UCSD-AML1 (cell line): ENCODE data around the gene SLC17A2.

Experiments used
- DNase-seq: peaks from one replicate; lab custom pipeline; 2025; ENCODE audit not compliant: unreplicated experiment; lab: John Stamatoyannopoulos, UW

The SLC17A2 gene

DNA sequence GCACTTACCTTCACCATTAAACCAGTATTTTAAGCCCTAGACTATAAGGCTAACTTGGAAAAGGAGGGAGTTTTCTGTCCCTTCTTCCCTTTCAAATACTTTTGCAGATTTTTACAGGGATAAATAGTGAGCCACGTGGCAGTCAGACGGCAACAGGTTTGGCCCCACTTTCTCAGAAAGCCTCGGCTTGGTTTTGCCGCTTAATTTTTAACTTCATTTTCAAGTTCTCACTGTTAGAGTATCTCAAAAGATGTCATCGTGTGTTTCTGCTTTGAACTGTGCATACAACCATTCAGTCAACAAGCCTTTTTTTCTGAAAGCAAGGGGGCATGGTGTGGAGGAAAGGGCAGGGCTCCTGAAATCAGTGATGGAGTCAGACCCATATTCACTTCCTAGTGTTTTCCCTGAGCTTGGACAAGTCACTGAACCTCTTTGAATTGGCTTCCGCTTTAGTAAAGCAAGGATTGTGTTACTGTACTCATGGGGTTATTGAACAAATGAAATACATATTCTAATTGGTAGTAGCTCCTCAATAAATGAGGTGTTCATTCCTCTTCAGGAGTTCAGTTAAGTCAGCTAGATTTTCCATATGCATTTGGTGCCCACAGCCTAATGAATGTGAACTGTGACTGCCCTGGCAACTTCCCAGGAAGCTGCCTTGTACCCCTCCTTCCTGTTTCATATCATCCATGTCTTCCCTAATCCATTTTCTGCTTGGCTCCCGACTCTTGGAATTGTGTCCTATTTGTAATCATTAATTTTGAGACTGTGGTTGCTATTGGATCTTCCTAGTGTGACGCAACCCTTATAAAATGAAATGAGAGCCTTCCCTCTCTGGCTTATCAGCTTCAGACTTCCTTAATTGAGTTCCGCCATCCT is at the start of gene SLC17A2:
Gene SLC17A2, minus strand, starts transcription at position 160 of the 879 bp plus-strand sequence. CDS start 4,895 bp downstream, outside the sequence.
- DNase-seq: no peak

- DNase-seq: no peak
Observed at GRCh38 chr6:25975923-25976560, 45.6 kb upstream of the SLC17A2 start.

DNA sequence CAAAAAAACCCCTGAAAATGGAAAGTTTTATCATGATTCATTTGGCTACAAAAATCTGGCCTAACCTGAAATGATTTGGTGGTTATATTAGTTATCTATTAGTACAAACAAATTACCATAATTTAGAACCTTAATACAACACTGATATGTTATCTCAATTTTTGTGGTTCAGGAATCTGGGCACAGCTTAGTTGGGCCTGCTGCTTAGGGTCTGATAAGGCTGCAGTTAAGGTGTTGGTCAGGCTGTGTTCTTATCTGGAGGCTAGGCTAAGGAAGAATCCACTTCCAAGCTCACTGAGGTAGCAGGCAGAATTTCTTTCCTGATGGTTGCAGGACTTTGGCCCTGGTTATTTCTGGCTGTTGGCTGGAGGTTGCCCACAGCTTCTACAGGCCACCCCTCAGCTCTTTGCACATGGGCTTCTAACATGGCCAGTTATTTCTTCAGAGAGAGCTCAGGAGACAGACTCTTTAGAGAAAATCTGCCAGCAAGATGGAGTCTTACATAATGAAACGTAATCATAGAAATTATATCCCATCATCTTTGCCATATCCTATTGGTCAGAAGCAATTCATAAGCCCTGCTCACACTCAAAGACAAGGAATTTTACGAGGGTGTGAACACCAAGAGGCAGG is 43.5 kb upstream of the SLC17A2 start:
- DNase-seq: no peak

- DNase-seq: no peak
Observed at GRCh38 chr6:25972902-25973301, 42.4 kb upstream of the SLC17A2 start.

DNA sequence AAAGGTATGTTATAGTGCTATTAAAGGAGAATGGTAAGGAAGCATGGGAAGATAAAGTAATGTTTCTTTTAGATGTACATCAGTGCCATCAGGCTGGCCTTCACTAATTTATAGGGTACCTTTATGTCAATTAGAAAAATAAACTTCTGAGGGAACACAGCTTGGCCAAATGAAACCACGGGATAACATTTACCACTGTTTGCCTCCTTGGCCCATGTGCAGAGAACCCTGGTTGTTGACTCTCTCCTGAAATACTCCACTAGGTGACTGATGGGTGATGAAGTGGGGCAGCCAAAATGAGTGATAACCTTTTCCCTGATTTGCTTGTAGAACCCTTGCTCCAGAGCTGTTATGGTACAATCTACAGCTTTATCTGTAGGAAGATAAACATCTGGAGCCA is 41.6 kb upstream of the SLC17A2 start:
- no peak for DNase-seq

GRCh38 chr6:25971187-25971821 is 40.8 kb upstream of the SLC17A2 start:
- DNase-seq: peak; percentile 41

- no peak for DNase-seq
Observed at GRCh38 chr6:25968769-25969168, 38.3 kb upstream of the SLC17A2 start.

- DNase-seq: no peak
Observed at GRCh38 chr6:25966711-25967110, 36.2 kb upstream of the SLC17A2 start.

DNA sequence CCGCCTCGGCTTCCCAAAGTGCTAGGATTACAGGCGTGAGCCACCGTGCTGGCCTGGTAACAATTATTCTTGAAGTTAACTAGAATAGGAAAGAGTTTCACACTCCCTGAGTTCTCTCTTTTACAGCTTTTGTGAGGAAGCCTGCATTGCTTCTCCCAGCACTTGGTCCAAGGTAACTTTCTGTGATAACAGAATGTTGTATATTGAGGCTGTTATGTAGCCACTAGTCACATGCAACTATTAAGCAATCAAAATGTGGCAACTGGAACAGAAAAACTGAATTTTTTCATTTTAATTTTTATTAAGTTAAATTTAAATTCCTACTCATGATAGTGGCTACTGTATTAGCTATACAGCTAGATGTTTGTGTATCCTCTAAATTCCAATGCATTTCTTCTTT is 34.6 kb upstream of the SLC17A2 start:
- DNase-seq: no peak

DNA sequence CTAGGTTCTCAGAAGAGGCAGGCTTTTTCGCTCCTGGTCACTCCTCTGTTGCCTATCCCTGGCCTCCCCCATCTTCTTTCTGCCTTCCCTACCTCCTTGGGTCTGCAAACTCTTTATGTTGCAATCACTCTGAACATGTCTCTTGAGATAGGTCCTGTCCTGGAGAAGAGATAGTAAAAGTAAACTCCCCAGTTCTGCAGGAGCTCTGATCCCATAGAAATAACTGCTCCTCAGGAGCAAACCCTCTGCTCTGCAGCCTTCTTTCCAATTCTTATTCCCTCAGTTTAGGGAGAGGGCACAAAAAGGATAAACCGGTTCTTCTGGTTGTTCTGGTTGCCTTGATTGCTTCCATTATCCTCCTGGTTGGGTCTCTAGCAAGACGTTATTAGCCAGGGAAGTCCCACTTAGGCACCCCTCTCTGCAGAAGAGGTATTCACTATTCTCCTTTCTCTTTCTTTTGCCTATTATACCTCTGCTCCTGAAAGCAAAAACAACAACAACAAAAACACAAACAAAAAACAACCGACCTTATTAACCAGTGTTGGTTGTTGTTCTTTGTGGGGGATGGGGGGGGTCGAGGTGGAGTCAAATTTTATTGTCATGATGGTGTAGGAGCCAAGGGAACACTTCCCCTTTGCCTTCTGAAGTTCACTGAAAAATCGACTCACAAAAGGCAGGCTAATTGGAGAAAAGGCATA is 33.1 kb upstream of the SLC17A2 start:
- DNase-seq: no peak

DNA sequence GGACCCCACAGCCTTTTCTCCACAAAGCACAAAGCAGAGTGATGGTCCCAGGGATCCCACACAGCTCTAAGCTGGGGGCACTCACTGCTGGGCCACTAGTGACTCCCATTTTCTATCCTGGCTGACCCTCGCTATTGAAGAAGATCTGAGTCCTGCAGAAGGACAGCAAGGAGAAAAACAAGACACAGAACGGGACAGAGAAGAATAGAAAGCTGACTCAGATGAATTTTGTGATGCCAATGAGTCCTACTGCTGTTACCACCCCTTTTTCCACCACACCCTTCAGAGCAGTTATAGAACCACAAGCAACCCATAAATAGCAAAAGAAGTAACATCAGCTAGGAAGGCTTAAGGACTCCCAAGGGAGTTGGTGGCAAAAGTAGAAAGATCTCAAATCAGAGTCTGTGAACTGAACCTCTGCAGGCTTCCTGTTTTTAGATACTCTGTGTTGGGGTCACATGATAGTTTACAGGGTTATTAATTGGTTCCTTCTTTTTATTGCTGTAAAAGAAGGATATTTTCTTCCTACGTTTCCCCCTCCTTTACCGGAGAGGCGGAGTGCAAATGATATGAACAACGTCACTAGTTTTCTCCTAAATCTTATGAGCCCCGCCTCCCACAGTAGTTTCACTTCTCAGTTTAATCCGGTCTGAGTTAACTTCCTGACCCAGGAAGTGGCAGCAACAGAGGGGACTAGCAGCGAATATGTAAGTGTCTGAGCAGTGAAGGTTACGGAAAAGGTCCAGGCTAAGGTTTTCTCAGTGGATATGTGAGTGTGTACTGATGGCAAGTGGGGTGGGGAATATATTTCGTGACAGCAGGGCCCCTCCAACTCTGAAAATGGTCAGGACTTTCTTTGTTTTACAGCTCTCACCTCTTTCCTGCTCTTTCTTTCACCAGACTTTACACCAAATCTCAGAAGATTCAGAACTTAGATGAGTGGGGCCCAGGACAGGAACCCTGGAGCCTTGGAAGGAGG is 31.9 kb upstream of the SLC17A2 start, which contains the start of gene TRIM38:
Gene TRIM38, plus strand, starts transcription at position 654 of the 979 bp plus-strand sequence. CDS start 3,721 bp downstream, outside the sequence.
- DNase-seq: peak; percentile 49

- DNase-seq: no peak
Observed at GRCh38 chr6:25961619-25962148, 31.2 kb upstream of the SLC17A2 start.

- no peak for DNase-seq
Observed at GRCh38 chr6:25960734-25961133, 30.2 kb upstream of the SLC17A2 start.

DNA sequence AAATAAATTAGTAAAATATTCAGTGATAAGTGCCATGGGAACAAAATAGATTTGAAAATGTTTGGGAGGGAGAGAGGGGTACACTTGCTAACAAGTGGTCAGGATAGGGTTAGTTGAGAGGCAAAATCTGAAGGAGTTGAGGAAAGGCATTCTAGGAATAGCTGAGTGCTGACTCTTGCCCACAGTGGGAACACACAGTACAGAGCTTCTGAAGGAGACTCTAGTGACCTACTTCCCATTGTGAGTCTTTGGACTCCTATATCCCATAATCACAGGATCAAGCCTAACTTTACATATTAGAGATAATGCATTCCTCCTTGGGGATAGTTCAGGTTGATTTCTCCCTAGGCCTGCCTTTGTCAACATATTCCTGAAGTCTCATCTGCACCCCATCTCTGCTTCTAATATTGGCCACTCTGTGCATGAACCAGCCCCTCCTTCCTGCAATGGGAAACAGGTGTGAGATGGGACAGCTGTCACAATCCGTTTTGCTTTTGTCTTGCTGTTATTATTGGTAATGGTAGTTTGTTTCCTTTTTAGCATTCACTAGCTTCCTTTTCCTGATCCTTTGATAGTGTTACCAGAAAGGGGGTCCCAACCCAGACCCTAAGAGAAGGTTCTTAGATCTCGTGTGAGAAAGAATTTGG is 29.5 kb upstream of the SLC17A2 start:
- no peak for DNase-seq

DNA sequence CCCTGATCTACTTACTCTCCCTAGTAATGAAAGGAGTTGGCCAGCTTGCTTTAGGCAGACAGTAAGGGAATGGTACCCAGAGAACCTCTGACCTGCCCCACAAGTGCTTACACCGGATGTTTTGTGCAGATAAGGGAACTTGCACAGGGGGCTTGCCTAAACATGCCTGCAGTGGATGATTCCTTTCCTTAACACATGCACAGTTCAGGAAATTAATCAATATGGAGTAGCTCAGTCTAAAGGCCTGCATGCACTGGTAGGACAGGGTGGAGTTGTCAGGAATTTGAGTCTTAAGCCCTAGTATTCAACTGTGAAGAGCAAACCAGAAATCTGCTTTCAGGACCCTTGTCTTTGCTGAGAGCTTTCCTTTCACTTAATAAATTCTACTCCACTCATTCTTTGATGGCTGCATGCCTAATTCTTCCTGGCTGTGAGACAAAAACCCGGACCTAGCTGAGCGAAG is 28.2 kb upstream of the SLC17A2 start:
- peak; percentile 22 for DNase-seq

GRCh38 chr6:25956226-25956625 is 25.7 kb upstream of the SLC17A2 start:
- DNase-seq: no peak

- no peak for DNase-seq
Observed at GRCh38 chr6:25954756-25955155, 24.3 kb upstream of the SLC17A2 start.

DNA sequence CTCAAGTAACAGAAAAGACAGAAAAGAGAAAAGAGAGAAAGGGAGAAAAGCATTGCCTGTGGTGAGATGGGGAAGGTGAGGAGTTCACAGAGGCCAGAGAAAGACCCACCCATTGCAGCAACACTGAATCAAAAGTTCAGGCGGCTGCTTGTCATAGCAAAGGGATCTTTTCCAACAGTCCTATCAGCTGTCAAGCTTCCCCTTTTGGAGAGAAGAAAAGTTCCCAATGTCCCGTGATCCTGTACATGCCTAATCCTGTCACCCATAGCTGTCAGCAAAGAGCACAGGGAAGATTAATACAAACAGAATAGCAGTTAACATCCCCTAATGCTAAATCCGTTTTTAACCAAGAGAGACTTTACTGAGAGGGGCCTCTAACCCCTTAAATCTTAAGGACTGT is 23.2 kb upstream of the SLC17A2 start:
- DNase-seq: no peak

DNA sequence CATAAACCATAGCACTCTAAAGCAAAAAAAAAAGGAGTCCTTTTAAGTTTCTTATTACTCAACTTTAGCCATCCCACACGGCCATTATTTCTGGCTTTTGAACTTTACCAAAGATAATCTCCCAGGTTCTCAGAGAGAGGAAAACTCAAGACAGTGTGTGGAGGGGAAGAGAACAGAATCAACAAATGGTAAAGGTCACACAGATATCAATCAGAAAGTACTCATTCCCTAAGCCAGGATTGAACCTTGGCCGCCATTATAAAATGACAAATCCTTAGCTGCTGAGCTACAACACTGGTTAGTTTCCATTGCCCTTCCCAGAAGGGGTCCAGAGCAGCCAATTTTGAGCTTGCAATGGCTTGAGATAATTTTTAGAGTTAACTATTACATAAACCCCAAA is 22.0 kb upstream of the SLC17A2 start:
- DNase-seq: no peak
